Mucosa of descending colon (tissue), 3 donors: Measurements from ENCODE around the gene GFOD1. TPM values are rescaled to one million over a fixed set of nuclear protein-coding genes. Genes with fewer than 3 reads are reported as not detected.
"Not testable (repeated sequence)": the region's sequence is repeated elsewhere in the genome, so short reads cannot be mapped to it uniquely, and the experiment has no call there.

Experiments used
- ATAC-seq: fragments of 200-7000 bp; cut with Tn5 transposase; one replicate; pipeline ENCODE4 v1.9.1; 2020; ENCODE audit warnings: mild to moderate bottlenecking, moderate library complexity
- DNase-seq, 3 donors: peaks; one replicate each; pipeline ENCODE4 v3.0.0-alpha.2; 2020
- H3K36me3 ChIP-seq: fragments of 200-600 bp; one replicate; pipeline ENCODE4 v1.8.0; 2021; ENCODE audit warnings: low read depth, mild to moderate bottlenecking
- H3K4me1 ChIP-seq: fragments of 200-600 bp; one replicate; pipeline ENCODE4 v1.8.0; 2021; ENCODE audit warnings: low read depth, mild to moderate bottlenecking
- H3K4me3 ChIP-seq: fragments of 200-600 bp; one replicate; pipeline ENCODE4 v1.8.0; 2021; ENCODE audit warnings: mild to moderate bottlenecking
- H3K9me3 ChIP-seq: fragments of 200-600 bp; one replicate; pipeline ENCODE4 v1.8.0; 2021; ENCODE audit warnings: mild to moderate bottlenecking
- CTCF ChIP-seq: fragments of 200-600 bp; IDR thresholded peaks from one replicate; pipeline ENCODE4 v1.8.0; 2022; ENCODE audit warnings: antibody characterized with exemption, mild to moderate bottlenecking
- intact Hi-C, 2 donors: fragments of 100-400 bp; cut with DNase I in 1 of 2; cut with micrococcal nuclease in 1 of 2; formaldehyde crosslinking; loops; one replicate each; pipeline versions ENCODE4 v1.11.0 to v1.11.1; 2022; cut with DNase I, micrococcal nuclease
- total RNA-seq, 3 donors: library from RNA; stranded (reverse); fragmentation: NEBNext Ultra II Directional in 2 of 3; extraction: Animal tissue kit (Norgen Biotek cat#: 25700) in 2 of 3; gene quantifications; one replicate each; pipeline versions ENCODE4 v1.2.1 to v1.2.4, GENCODE V29; 2021 to 2023
- donor health status: DM: no; HTN: no; CAD: no; lungs with moderate emphysema.
- donor health status: DM: no; HTN: no; CAD: no.
- donor health status: DM: no; HTN: yes; CAD: no.

Gene GFOD1
- total RNA-seq, 3 donors from 2014 or later = 10.4 to 22.4 (median 13.2) TPM

GRCh38 chr6:13395272-13396237 is 91.8 kb downstream of the GFOD1 start:
- TF ChIP-seq CTCF = no peak
- ATAC-seq = peak; percentile 83
- DNase-seq = peak; percentile 56 to 88 (median 80)
- Histone ChIP-seq H3K36me3 (no peaks in the 10 kb centered on the region), H3K4me3 (no peak overlapping the region), H3K4me1 (peaks cover 26% of the 10 kb centered on the region), H3K9me3 (no peaks in the 10 kb centered on the region)
- intact Hi-C loops = no loop called here

- intact Hi-C loops = no loop called here
- ATAC-seq (no peak), DNase-seq (no peak)
- no peaks in the 10 kb centered on the region for H3K9me3 ChIP-seq
- H3K4me3 ChIP-seq = no peak overlapping the region
- TF ChIP-seq CTCF = no peak
- H3K4me1 ChIP-seq = peaks cover 22% of the 10 kb centered on the region
- H3K36me3 ChIP-seq = no peaks in the 10 kb centered on the region
Observed at GRCh38 chr6:13392462-13392861, 94.9 kb downstream of the GFOD1 start.

DNA sequence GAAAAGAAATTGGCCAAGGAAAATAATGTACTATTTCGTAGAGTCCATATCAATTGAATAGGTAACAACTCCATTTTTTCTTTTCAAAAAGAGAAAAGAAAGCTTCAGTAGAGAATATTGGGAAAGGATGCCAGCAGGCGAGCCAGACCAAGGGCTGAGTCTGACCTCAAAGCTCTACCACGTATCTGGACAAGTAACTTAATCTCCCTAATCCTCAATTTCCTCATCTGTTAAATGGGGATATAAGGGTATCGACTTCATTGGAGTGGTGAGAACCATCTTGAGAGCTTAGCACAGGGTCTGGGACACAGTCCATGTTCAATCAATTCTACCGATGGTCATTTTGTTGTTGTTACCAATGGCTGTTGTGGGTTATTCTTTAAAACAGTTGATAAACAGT is 95.9 kb downstream of the GFOD1 start:
- intact Hi-C loops = no loop called here
- no peak overlapping the region for H3K4me3 ChIP-seq
- DNase-seq (no peak), ATAC-seq (no peak)
- peaks cover 14% of the 10 kb centered on the region for H3K4me1 ChIP-seq
- no peak for TF ChIP-seq CTCF
- H3K36me3 ChIP-seq = no peaks in the 10 kb centered on the region
- no peaks in the 10 kb centered on the region for H3K9me3 ChIP-seq

GRCh38 chr6:13390658-13391057 is 96.7 kb downstream of the GFOD1 start:
- DNase-seq (no peak), ATAC-seq (no peak)
- no peak overlapping the region for H3K4me3 ChIP-seq
- intact Hi-C loops = no loop called here
- no peaks in the 10 kb centered on the region for H3K9me3 ChIP-seq
- H3K36me3 ChIP-seq = no peaks in the 10 kb centered on the region
- TF ChIP-seq CTCF = no peak
- H3K4me1 ChIP-seq = peaks cover 6% of the 10 kb centered on the region

GRCh38 chr6:13389237-13389636 is 98.2 kb downstream of the GFOD1 start:
- intact Hi-C loops, H3K9me3 ChIP-seq, H3K36me3 ChIP-seq, ATAC-seq, H3K4me1 ChIP-seq, DNase-seq, H3K4me3 ChIP-seq: not testable (repeated sequence)

DNA sequence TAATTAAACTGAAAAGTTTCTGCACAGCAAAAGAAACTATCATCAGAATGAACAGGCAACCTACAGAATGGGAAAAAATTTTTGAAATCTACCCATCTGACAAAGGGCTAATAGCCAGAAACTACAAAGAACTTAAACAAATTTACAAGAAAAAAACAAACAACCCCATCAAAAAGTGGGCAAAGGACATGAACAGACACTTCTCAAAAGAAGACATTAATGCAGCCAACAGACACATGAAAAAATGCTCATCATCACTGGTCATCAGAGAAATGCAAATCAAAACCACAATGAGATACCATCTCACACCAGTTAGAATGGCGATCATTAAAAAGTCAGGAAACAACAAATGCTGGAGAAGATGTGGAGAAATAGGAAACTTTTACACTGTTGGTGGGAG is 98.6 kb downstream of the GFOD1 start:
- intact Hi-C loops, DNase-seq, ATAC-seq, H3K36me3 ChIP-seq, H3K9me3 ChIP-seq, H3K4me1 ChIP-seq, H3K4me3 ChIP-seq: not testable (repeated sequence)
